OCI-LY7 (cell line): ENCODE results near the gene FZD1.

Experiments
- CTCF ChIP-seq: fragments of 200-600 bp; sonication (generic); conservative IDR thresholded peaks from 2 replicates; pipeline ENCODE4 v1.5.1; 2014; ENCODE audit warnings: mild to moderate bottlenecking, antibody characterized with exemption, low read length, moderate library complexity, mixed read lengths
- EZH2phosphoT487 ChIP-seq: fragments of 200-600 bp; sonication (generic); IDR thresholded peaks from 2 replicates; pipeline ENCODE4 v1.6.1; 2018; ENCODE audit warnings: low read depth, borderline replicate concordance, mild to moderate bottlenecking, mixed run types, antibody characterized with exemption, low read length, moderate library complexity, mixed read lengths

DNA sequence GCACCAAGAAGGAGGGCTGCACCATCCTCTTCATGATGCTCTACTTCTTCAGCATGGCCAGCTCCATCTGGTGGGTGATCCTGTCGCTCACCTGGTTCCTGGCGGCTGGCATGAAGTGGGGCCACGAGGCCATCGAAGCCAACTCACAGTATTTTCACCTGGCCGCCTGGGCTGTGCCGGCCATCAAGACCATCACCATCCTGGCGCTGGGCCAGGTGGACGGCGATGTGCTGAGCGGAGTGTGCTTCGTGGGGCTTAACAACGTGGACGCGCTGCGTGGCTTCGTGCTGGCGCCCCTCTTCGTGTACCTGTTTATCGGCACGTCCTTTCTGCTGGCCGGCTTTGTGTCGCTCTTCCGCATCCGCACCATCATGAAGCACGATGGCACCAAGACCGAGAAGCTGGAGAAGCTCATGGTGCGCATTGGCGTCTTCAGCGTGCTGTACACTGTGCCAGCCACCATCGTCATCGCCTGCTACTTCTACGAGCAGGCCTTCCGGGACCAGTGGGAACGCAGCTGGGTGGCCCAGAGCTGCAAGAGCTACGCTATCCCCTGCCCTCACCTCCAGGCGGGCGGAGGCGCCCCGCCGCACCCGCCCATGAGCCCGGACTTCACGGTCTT lies 1.9 kb downstream of the FZD1 start:
- TF ChIP-seq CTCF (no peak), EZH2phosphoT487 (no peak)
